Renal cortical epithelial cell (primary cell): ENCODE measurements around the gene UST. TPM values are rescaled to one million over a fixed set of nuclear protein-coding genes. Genes with fewer than 3 reads are reported as not detected.
"Not testable (repeated sequence)": the region's sequence is repeated elsewhere in the genome, so short reads cannot be mapped to it uniquely, and the experiment has no call there.

Experiments
- DNase-seq: peaks from one replicate; pipeline ENCODE4 v3.0.0-alpha.2; 2011; ENCODE audit warnings: low read depth
- total RNA-seq: library from RNA; depleted of rRNA; stranded (reverse); fragments of >200 nt; gene quantifications from 2 replicates; pipeline ENCODE4 v1.2.3, GENCODE V29; 2014

UST gene
- total RNA-seq, 1 donor from 2014 or later: 2.8 TPM

GRCh38 chr6:148735989-148736388 lies 10.8 kb upstream of the UST start:
- no peak for DNase-seq

- peak; percentile 66 for DNase-seq
Measured at GRCh38 chr6:148736774-148737412, 9.9 kb upstream of the UST start.

- no peak for DNase-seq
Measured at GRCh38 chr6:148737806-148738205, 9.0 kb upstream of the UST start.

- DNase-seq: no peak
Measured at GRCh38 chr6:148738946-148739821, 7.6 kb upstream of the UST start.

- DNase-seq: no peak
Measured at GRCh38 chr6:148739822-148740128, 7.1 kb upstream of the UST start.

GRCh38 chr6:148743476-148743875 lies 3.4 kb upstream of the UST start:
- DNase-seq: no peak

- peak; percentile 33 for DNase-seq
Measured at GRCh38 chr6:148745926-148746325, 904 bp upstream of the UST start.

- no peak for DNase-seq
Measured at GRCh38 chr6:148747145-148747470, 278 bp downstream of the UST start.

- DNase-seq: no peak
Measured at GRCh38 chr6:148747471-148748165, 788 bp downstream of the UST start.

GRCh38 chr6:148749674-148750073 lies 2.8 kb downstream of the UST start:
- no peak for DNase-seq

- DNase-seq: no peak
Measured at GRCh38 chr6:148750838-148751792, 4.3 kb downstream of the UST start.

GRCh38 chr6:148751793-148752170 lies 5.0 kb downstream of the UST start:
- DNase-seq: no peak

GRCh38 chr6:148755379-148755778 lies 8.5 kb downstream of the UST start:
- not testable (repeated sequence) for DNase-seq

- no peak for DNase-seq
Measured at GRCh38 chr6:148757944-148758480, 11.2 kb downstream of the UST start.

- DNase-seq: peak; percentile 50
Measured at GRCh38 chr6:148758492-148758891, 11.7 kb downstream of the UST start.

- no peak for DNase-seq
Measured at GRCh38 chr6:148760258-148760534, 13.4 kb downstream of the UST start.

GRCh38 chr6:148760568-148761526 lies 14.0 kb downstream of the UST start:
- peak; percentile 73 for DNase-seq

- no peak for DNase-seq
Measured at GRCh38 chr6:148761527-148762011, 14.7 kb downstream of the UST start.

- DNase-seq: no peak
Measured at GRCh38 chr6:148762231-148762630, 15.4 kb downstream of the UST start.

- DNase-seq: not testable (repeated sequence)
Measured at GRCh38 chr6:148764259-148765020, 17.6 kb downstream of the UST start.
